HG03575 (cell line): ENCODE results near the gene NTN4.
"Not testable (repeated sequence)": the region's sequence is repeated elsewhere in the genome, so short reads cannot be mapped to it uniquely, and the experiment has no call there.

ENCODE experiments used
- ATAC-seq: cut with Tn5 transposase; IDR thresholded peaks from one replicate; pipeline ENCODE4 v1.9.1; 2021; ENCODE audit not compliant: unreplicated experiment, insufficient number of reproducible peaks, low FRiP score; ENCODE audit errors: extremely low read depth

Gene NTN4

DNA sequence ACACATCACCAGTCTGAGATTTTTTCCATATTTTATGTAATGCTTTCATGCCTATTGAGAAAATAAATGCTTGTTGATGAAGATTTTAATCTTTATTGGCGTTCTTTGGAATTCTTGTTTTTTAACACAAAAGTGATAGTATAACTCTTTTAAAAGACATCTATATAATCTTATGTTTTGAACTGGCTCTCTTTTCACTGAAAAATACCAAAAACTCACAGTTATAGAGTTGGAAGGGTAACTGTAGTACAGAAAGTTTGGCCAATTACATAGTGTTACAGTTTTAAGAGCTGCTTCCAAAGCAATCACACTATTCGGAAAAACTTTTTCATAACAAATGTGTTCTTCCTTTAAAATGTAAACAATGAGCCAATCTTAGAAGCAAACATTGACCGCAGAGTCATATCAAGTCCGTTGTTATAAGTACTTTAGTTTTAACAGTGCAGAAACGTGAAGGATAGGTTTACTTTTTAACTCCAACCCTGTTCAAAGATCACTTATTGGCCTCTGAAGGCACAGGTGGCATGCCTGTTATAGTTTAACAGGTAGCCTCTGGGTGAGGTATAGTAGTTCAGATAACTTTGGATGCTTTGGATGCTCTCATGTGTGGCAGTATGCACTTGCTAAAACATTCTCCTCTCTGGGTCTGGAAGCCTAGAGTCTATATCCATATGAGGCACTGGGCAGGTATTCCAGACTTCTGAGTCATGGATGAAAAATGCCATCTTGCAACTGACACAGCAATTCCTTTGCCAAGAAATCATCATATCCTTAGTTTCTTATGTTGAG, 12.1 kb upstream of the NTN4 start:
- no peak for ATAC-seq

DNA sequence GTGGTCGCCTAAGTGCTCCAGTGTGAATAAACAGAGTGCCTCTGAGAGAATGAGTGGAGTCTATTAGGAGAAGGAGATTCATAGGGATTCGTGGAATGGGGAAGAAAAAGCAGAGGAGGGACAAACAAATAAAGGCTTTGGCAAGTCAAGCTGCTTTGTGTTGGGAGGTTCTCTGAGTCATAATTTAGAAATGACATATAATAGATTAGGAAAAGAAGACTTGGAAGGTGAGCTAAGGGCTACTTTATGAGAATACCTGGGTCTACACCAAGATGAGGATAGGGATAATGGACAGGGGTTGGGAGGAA, 6.4 kb upstream of the NTN4 start:
- ATAC-seq, result no peak

- no peak for ATAC-seq
These were observed 5.8 kb upstream of the NTN4 start for GRCh38 chr12:95796225-95796981.

DNA sequence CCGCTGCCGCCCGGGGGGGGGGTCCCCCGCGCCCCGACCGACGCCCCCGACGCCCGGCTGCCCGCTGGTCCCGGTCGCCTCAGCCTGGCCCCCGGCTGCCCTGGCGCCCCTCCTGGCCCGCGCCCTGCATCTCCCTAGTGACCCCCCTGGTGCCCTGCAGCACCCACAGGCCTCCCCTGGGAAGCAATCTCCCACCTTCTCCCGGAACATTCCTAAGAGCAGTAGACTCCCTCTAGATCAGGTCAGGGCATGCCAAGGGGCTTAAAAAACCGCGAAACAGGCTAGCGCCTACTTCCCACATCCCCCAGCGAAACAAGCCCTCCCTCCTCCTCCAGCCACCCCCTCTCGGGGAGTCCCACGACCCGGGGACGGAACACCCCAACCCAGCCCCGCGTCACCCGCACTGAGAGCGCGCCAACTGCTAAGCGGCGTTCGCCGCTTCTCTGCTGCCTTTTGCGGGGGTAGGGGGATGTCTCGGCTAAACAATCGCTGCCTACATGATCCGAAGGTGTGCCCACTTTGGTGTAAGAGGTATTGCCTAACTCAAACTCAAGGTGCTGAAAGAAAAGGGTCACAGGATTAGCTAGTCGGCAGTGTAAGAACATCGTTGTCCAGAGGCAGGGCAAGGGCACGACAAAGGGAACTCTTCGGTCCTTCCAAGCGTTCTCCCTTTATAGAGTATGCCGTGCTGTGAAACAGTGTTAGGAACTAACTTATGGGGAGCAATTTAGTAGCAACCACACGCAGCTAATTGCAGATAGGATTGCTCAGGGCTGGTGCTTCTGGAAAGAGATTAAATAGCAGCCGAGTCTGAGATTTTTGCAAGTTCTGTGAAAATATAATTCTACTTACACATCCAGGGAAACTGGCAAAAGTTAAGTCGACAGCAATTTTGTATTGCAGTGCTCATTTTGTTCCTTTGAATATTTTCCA, 619 bp upstream of the NTN4 start:
- no peak for ATAC-seq

DNA sequence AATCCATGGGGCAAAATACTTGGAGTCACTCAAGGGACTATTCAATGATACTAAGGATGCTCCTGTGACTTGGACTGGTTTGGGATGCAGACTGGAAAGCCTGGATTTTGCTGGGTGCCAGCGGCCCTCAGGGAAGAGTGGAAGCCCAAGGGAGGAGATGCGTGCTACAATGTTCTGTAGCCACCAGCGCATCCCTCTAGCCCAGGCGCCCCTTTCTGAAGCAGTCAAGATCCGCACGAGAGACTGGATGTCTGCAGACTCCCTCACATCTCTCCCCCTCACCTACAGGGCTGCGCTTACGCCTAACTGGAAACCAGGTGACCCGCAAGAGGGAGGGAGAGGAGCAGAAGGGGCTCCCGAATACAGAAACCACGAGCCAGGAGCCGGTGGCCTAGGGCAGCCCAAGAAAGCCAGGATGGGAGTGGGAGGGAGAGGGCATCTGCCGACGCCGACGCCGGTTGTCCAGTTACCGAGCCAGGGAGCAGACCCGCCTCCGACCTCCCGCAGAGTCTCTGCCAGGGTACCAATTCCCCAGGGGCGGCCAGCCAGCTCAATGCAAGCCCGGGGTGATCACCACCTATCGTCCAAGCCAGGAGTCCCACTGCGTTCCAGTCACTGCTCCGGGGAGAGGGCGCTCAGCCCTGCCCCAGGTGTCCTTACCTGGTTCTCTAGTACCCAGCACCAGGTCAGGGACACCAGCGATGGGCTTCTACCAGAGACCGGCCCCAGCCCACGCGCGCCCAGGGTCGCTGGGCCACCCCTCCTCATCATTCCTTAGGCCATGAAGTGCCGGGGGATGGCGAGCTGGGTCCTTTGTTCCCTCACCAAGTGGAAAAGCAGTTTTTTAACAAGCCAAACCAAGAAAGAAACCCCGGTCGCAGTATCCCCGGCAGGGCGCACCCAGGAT, 1.2 kb downstream of the NTN4 start:
- no peak for ATAC-seq

GRCh38 chr12:95788637-95789036, 1.9 kb downstream of the NTN4 start:
- no peak for ATAC-seq

DNA sequence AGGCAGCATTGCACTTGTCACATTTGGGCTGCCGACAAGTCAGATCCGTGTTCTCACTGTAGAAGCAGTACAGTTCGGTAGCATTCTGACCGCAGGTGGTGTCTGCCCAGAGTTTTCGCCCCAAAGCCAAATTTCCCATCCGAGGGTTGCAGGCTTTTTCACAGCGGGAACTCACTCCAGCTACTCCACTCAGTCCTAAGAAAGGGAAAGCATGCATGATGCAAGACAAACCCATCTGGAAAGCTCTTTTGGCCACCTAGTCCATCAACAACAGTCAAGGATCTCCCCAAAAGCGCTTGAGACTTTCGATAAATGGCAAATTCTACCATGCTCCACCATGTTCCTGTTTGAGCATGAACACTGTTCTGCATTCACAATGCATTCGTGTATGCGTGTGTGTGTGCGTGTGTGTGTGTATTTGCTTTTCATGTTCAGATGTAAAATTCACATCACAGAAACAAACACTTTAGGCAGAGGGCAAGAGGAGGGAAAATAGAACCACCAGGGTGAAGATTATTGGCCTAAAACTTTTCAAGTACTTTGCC, 3.2 kb downstream of the NTN4 start:
- no peak for ATAC-seq

DNA sequence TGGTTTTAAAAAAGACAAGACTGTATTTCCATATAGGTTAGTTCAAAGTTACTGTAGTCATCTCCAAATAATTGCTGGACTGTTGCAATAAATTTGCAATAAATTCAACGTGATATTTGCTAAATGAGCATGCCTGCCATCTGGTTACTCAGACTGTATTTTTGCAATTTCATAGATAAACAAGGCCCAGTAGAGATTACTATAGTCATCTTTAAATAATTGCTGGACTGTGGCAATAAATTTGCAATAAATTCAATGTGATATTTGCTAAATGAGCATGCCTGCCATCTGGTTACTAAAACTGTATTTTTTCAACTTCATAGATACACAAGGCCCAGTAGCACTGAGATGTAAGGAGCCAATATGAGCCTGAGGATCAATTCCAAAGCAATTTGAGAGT, 5.6 kb downstream of the NTN4 start:
- no peak for ATAC-seq

DNA sequence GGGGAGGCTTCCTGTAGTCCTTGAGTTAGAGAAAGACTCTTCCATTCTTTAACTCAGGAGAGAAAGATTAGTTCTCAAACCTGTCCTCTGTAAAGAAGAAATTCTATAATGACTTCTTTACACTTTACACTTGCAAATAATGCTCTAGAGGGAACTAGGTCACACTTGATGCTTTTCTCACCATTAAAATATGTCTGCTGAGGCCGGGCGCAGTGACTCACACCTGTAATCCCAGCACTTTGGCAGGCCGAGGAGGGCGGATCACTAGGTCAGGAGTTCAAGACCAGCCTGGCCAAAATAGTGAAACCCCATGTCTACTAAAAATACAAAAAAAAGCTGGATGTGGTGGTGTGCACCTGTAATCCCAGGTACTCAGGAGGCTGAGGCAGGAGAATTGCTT, 6.3 kb downstream of the NTN4 start:
- ATAC-seq, result no peak

DNA sequence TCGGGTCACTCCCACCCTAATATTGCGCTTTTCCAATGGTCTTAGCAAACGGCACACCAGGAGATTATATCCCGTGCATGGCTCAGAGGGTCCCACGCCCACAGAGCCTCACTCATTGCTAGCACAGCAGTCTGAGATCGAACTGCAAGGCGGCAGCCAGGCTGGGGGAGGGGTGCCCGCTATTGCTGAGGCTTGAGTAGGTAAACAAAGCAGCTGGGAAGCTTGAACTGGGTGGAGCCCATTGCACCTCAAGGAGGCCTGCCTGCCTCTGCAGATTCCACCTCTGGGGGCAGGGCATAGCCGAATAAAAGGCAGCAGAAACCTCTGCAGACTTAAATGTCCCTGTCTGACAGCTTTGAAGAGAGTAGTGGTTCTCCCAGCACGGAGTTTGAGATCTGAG, 15.1 kb downstream of the NTN4 start:
- not testable (repeated sequence) for ATAC-seq

DNA sequence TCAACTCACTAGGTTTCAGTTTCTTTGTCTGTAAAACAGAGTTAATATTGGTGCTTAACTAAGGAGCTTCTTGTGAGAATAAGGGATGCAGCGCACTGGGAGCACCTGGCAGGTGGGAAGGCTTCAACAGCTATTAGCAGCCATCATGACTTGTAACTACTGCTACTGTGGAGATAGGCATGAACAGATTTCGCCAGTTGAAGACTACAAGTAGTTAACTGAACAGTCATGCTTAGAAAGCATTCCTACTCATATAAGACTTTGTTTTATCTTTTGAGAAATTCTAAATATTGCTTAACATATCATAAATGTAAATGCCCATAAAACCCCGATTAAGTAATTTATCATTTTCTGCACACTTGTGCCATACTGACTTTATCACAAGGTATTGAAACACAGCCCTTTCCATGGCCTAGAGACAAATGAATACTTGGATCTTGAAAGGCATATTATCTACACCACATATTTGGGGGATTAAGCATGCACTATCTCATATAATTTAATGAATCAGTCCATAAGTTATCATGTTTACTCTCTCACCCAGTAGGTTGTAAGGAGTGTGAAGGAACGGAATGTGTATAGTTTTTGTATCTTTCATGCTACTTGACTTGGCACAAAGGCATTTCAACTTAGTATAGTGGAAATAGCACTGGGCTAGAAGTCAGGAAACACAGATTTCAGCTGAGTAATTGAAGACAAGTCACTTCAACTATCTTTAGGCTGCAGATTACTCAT, 16.1 kb downstream of the NTN4 start:
- ATAC-seq, result no peak

- ATAC-seq, result no peak
These were observed 17.2 kb downstream of the NTN4 start for GRCh38 chr12:95773320-95773719.

GRCh38 chr12:95767703-95768102, 22.9 kb downstream of the NTN4 start:
- ATAC-seq, result no peak

- no peak for ATAC-seq
These were observed 24.1 kb downstream of the NTN4 start for GRCh38 chr12:95766356-95767019.

- ATAC-seq, result no peak
These were observed 25.7 kb downstream of the NTN4 start for GRCh38 chr12:95764848-95765247.

GRCh38 chr12:95763809-95764253, 26.7 kb downstream of the NTN4 start:
- no peak for ATAC-seq

DNA sequence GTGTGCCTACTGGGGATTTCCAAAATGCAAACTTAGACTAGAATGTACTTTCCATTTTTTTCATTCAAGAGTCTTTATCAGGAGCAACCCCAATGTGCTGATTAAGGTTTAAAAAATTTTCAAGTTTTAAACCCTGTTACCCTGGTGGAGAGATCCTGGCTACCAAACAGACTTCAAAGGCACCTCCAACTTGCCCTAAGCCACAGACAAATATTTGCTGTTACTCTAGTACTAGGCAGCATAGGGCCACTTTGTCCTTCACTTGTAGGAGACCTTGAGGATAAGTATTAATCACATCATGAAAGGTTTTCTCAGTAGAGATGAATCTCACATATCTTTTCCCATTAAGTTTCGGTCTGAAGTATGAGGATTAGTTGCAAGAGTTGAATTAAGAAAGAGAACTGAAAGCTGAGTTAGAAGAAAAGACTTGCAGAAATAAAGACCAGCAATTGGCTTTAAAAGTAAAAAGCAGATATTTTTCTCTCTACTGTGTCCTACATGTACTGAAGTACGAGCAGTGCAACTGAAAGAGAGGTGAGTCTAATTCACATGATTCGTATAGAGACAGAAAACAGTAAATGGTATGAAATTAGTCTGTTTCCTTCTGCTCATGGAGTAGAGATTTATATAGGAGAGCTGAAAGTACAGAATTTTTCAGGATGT, 28.3 kb downstream of the NTN4 start:
- ATAC-seq, result no peak
